ENCODE data around the gene UNC13B.

UNC13B gene

GRCh38 chr9:35257986-35258659, 96.3 kb downstream of the UNC13B start:
- TF ChIP-seq CTCF (IDR thresholded peaks at IDR 0.05; ENCODE audit: extremely low read depth, missing control alignments), result no peak
- no peak for DNase-seq (ENCODE audit: low spot score)

- TF ChIP-seq CTCF (IDR thresholded peaks at IDR 0.05; ENCODE audit: extremely low read depth, missing control alignments), result peak; percentile 36
- peak; percentile 26 for DNase-seq (ENCODE audit: low spot score)
These were observed 97.1 kb downstream of the UNC13B start for GRCh38 chr9:35258660-35259474.

GRCh38 chr9:35260186-35260585, 98.4 kb downstream of the UNC13B start:
- DNase-seq (ENCODE audit: low spot score), result no peak
- TF ChIP-seq CTCF (IDR thresholded peaks at IDR 0.05; ENCODE audit: extremely low read depth, missing control alignments), result no peak

GRCh38 chr9:35262064-35262463, 100.3 kb downstream of the UNC13B start:
- no peak for TF ChIP-seq CTCF (IDR thresholded peaks at IDR 0.05; ENCODE audit: extremely low read depth, missing control alignments)

GRCh38 chr9:35267710-35268109, 105.9 kb downstream of the UNC13B start:
- no peak for DNase-seq (ENCODE audit: low spot score)
- no peak for TF ChIP-seq CTCF (IDR thresholded peaks at IDR 0.05; ENCODE audit: extremely low read depth, missing control alignments)

More at GRCh38 chr9:35262064-35262463, 100.3 kb downstream of the UNC13B start:
- DNase-seq (ENCODE audit: low spot score), result no peak

GRCh38 chr9:35269919-35270318, 108.1 kb downstream of the UNC13B start:
- TF ChIP-seq CTCF (IDR thresholded peaks at IDR 0.05; ENCODE audit: extremely low read depth, missing control alignments), result no peak
- DNase-seq (ENCODE audit: low spot score), result no peak

- DNase-seq (ENCODE audit: low spot score), result no peak
- no peak for TF ChIP-seq CTCF (IDR thresholded peaks at IDR 0.05; ENCODE audit: extremely low read depth, missing control alignments)
These were observed 109.8 kb downstream of the UNC13B start for GRCh38 chr9:35271637-35272036.

Data from GM20000 (cell line).